ENCODE measurements around the gene HIPK4. TPM values are rescaled to one million over a fixed set of nuclear protein-coding genes. Genes with fewer than 3 reads are reported as not detected.
A peak's percentile ranks its signal among the peaks of the same experiment; 100 is the strongest.

HIPK4 gene
- polyA plus RNA-seq, 2 of the 4 experiments (the other 2 are of a cell fraction): 0.18 to 0.25 TPM

DNA sequence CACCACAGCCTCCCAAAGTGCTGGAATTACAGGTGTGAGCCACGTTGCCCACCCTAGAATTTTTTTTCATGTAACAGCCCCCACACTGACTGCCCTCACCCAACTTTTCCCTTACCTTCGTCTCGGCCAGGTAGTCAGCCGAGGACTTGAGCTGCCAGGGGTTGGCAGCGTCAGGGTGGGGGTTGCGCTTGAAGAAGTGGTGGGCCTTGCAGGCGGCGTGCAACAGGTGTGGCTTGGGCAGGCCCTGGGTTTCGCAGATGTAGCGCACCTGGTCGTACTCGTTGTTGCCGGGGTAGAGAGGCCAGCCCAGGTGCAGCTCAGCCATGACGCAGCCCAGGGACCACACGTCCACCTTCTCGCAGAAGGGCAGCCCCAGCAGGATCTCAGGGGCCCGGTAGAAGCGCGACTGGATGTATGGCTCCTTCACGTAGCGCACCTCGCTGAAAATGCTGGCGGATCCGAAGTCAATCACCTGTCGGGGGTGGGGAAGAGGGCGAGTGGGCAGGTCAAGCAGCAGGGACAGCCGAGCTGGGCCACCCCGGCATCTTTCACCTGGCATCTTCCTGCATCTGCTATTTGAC, 6.2 kb downstream of the HIPK4 start:
- FAIRE-seq: no peak
- Histone ChIP-seq H3K4me1 (no peaks in the 10 kb centered on the region), H3K4me3 (no peak overlapping the region), H3K27ac (no peak overlapping the region), H3K9me3 (no peaks in the 10 kb centered on the region), H3K4me2 (no peak overlapping the region)
- 87% methylated on average over 28 of the region's 28 CpGs for WGBS (ENCODE audit: missing lambda C conversion rate)
- ATAC-seq: no peak
- no peak for DNase-seq (ENCODE audit: low read depth in 1 of 2, low spot score in 1 of 2)
- ChIA-PET POLR2A (interaction anchor here (0.7 kb wide), 1 partner anchor 41 kb away, joined by 8 read pairs; no protein-coding TSS in a partner anchor), CTCF (interaction anchor here (0.6 to 6.2 kb wide), 8 partner anchors 12 to 90 kb away, joined by 3 to 35 read pairs (median 3); no protein-coding TSS in a partner anchor)
- TF ChIP-seq RFX5 (IDR thresholded peaks at IDR 0.05) (no peak), CEBPB (IDR thresholded peaks at IDR 0.05) (no peak), NFE2L2 (conservative IDR thresholded peaks at IDR 0.05; ENCODE audit: low read length) (no peak), CBX2 (IDR thresholded peaks at IDR 0.05; ENCODE audit: borderline replicate concordance, low read depth) (no peak), EP300 (IDR thresholded peaks at IDR 0.05) (no peak), JUNB (IDR thresholded peaks at IDR 0.05) (no peak), FOSL2 (IDR thresholded peaks at IDR 0.05) (no peak), FOSL2 (CRISPR knock-in tag; IDR thresholded peaks at IDR 0.05) (no peak)
- TF ChIP-seq, protein P1, sequence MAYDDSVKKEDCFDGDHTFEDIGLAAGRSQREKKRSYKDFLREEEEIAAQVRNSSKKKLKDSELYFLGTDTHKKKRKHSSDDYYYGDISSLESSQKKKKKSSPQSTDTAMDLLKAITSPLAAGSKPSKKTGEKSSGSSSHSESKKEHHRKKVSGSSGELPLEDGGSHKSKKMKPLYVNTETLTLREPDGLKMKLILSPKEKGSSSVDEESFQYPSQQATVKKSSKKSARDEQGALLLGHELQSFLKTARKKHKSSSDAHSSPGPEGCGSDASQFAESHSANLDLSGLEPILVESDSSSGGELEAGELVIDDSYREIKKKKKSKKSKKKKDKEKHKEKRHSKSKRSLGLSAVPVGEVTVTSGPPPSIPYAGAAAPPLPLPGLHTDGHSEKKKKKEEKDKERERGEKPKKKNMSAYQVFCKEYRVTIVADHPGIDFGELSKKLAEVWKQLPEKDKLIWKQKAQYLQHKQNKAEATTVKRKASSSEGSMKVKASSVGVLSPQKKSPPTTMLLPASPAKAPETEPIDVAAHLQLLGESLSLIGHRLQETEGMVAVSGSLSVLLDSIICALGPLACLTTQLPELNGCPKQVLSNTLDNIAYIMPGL (CRISPR knock-in tag; IDR thresholded peaks at IDR 0.05; ENCODE audit: borderline replicate concordance): no peak
- TF ChIP-seq, protein P2, sequence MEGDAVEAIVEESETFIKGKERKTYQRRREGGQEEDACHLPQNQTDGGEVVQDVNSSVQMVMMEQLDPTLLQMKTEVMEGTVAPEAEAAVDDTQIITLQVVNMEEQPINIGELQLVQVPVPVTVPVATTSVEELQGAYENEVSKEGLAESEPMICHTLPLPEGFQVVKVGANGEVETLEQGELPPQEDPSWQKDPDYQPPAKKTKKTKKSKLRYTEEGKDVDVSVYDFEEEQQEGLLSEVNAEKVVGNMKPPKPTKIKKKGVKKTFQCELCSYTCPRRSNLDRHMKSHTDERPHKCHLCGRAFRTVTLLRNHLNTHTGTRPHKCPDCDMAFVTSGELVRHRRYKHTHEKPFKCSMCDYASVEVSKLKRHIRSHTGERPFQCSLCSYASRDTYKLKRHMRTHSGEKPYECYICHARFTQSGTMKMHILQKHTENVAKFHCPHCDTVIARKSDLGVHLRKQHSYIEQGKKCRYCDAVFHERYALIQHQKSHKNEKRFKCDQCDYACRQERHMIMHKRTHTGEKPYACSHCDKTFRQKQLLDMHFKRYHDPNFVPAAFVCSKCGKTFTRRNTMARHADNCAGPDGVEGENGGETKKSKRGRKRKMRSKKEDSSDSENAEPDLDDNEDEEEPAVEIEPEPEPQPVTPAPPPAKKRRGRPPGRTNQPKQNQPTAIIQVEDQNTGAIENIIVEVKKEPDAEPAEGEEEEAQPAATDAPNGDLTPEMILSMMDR (IDR thresholded peaks at IDR 0.05): no peak

DNA sequence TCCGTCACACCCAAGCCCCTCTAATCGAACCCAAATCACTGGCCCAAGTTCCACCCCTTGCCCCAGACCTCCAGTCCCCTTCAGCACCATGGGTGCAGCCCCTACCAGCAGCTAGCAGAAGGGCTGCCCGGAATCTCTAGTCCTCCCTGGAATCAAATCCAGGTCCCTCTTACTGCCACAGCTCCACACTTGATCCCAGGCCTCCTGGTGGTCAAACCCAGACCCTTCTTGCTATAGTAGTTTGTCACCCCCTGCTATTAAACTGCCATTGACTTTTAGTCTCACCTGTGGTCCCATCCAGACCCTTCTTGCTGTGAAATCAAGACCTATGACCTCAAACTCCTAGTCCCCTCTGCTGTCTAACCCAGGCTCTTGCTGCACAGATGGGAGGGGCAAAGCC, 8.7 kb downstream of the HIPK4 start:
- H3K27ac ChIP-seq: no peak overlapping the region
- H3K4me3 ChIP-seq: no peak overlapping the region
- peak; percentile 27 to 43; a peak in 3 of 6 replicates for ATAC-seq
- no peaks in the 10 kb centered on the region for H3K9me3 ChIP-seq
- TF ChIP-seq GATA3 (IDR thresholded peaks at IDR 0.05; ENCODE audit: borderline replicate concordance) (no peak), JUN (IDR thresholded peaks at IDR 0.05) (0 out of 5 replicates have a peak, but pooled peaks of 1 of the 2 experiments have one; percentile 15), MAFK (IDR thresholded peaks at IDR 0.05; ENCODE audit: partially characterized antibody) (no peak), RAD21 (conservative IDR thresholded peaks at IDR 0.05 in 1 of 2, IDR thresholded peaks at IDR 0.05 in 1 of 2) (no peak), RFX5 (IDR thresholded peaks at IDR 0.05) (no peak)
- ChIA-PET CTCF (interaction anchor here (0.8 to 6.2 kb wide), 14 partner anchors 8 to 704 kb away, joined by 3 to 35 read pairs (median 3); partner anchors contain the start of genes C19orf47 and PLD3), POLR2A (interaction anchor here (1.1 to 1.3 kb wide), 2 partner anchors 22 to 45 kb away, joined by 3 to 4 read pairs; partner anchors contain the start of gene SERTAD1)
- no peak overlapping the region for H3K4me2 ChIP-seq
- no peak for FAIRE-seq
- H3K4me1 ChIP-seq: no peaks in the 10 kb centered on the region
- peak in 1 of 2 experiments; percentile 68 for DNase-seq (ENCODE audit: low read depth in 1 of 2, low spot score in 1 of 2)
- 67% methylated on average over 3 of the region's 3 CpGs for WGBS (ENCODE audit: missing lambda C conversion rate)

DNA sequence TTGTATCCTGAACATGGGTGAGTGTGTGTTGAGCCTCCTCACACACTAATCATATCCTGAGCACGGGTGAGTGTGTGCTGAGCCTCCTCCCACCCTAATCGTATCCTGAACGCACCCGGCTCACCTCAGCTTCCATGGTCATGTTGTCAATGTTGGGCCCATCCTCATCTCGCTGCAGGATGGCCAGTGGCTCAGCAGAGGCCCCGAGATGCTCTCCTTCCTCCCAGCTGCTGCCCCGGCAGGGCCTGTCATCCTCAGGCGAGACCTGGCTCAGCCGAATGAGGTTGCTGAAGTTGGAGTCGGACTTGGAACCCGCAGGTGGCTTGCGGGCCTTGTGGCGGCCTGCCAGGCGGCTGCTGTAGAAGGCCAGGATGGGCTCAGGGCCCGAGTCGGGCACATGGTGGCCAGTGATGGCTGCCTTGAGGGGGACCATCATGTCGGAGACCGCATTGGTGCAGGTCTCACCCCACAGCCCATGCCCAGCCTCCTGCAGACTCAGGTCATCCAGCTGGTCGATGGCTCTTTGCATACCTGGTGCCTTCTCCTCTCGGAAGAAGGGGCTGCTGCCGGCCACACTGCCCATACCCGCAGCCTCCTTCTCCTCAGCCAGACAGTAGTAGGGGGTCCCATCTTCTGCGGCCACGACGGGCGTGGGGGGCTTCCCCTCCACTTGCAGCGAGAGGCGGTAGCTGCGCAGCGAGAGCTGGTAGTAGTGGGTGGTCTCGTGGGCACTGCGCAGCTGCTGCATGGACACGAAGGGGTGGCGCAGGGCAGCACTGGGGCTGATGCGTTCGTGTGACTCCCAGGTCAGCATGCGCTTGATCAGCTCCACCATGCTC, 9.6 kb downstream of the HIPK4 start:
- WGBS (ENCODE audit: missing lambda C conversion rate): 87% methylated on average over 37 of the region's 37 CpGs
- FAIRE-seq: peak; percentile 36
- no peaks in the 10 kb centered on the region for H3K9me3 ChIP-seq
- CTCF ChIA-PET: interaction anchor here (0.7 to 6.2 kb wide), 18 partner anchors 8 to 703 kb away, joined by 3 to 35 read pairs (median 3); no protein-coding TSS in a partner anchor
- TF ChIP-seq FOSB (CRISPR knock-in tag; IDR thresholded peaks at IDR 0.05): no peak
- TF ChIP-seq EHMT2 (IDR thresholded peaks at IDR 0.05; ENCODE audit: low read depth): no peak
- no peak for TF ChIP-seq ZNF302 (CRISPR knock-in tag; IDR thresholded peaks at IDR 0.05)
- TF ChIP-seq, protein P1 (CRISPR knock-in tag; IDR thresholded peaks at IDR 0.05; ENCODE audit: borderline replicate concordance): no peak
- TF ChIP-seq, protein P3, sequence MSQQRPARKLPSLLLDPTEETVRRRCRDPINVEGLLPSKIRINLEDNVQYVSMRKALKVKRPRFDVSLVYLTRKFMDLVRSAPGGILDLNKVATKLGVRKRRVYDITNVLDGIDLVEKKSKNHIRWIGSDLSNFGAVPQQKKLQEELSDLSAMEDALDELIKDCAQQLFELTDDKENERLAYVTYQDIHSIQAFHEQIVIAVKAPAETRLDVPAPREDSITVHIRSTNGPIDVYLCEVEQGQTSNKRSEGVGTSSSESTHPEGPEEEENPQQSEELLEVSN (IDR thresholded peaks at IDR 0.05; ENCODE audit: borderline replicate concordance, low read depth): no peak
- TF ChIP-seq, protein P4, sequence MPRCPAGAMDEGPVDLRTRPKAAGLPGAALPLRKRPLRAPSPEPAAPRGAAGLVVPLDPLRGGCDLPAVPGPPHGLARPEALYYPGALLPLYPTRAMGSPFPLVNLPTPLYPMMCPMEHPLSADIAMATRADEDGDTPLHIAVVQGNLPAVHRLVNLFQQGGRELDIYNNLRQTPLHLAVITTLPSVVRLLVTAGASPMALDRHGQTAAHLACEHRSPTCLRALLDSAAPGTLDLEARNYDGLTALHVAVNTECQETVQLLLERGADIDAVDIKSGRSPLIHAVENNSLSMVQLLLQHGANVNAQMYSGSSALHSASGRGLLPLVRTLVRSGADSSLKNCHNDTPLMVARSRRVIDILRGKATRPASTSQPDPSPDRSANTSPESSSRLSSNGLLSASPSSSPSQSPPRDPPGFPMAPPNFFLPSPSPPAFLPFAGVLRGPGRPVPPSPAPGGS (IDR thresholded peaks at IDR 0.05): no peak
- H3K4me1 ChIP-seq: no peaks in the 10 kb centered on the region
- no peak for DNase-seq (ENCODE audit: low read depth in 1 of 2, low spot score in 1 of 2)
- POLR2A ChIA-PET: interaction anchor here (1.1 kb wide), 1 partner anchor 23 kb away, joined by 3 read pairs; no protein-coding TSS in a partner anchor
- no peak overlapping the region for H3K27ac ChIP-seq
- ATAC-seq: no peak; a peak in 1 of 6 replicates
- no peak overlapping the region for H3K4me3 ChIP-seq
- no peak overlapping the region for H3K4me2 ChIP-seq
